ENCODE results near the gene DDX27. TPM values are rescaled to one million over a fixed set of nuclear protein-coding genes. Genes with fewer than 3 reads are reported as not detected.
A peak's percentile ranks its signal among the peaks of the same experiment; 100 is the strongest.

Gene DDX27
- polyA plus RNA-seq, 1 of the 3 experiments (the other 2 are of a cell fraction) = 51.9 TPM

- ChIA-PET CTCF (interaction anchor here (0.7 to 1.2 kb wide), 2 partner anchors 31 to 32 kb away, joined by 3 read pairs; no protein-coding TSS in a partner anchor), POLR2A (interaction anchor here (0.6 to 1.0 kb wide), 7 partner anchors 10 to 31 kb away, joined by 3 to 9 read pairs (median 3); no protein-coding TSS in a partner anchor)
- H3F3A ChIP-seq (replicated peaks; ENCODE audit: insufficient read depth) = peaks cover 50% of the 10 kb centered on the region
- DNase-seq = peak; percentile 63
- peaks cover 43 to 68% of the 10 kb centered on the region in 2 experiments for H3K36me3 ChIP-seq (replicated peaks in 1 of 2; ENCODE audit: control insufficient read depth in 1 of 2, insufficient read depth in 2 of 2, low read length in 1 of 2)
- peak overlapping the region; percentile 95 for H3K27ac ChIP-seq (ENCODE audit: low read depth in 2 of 2, low read length in 1 of 2)
- H3K9me3 ChIP-seq = peaks cover 11% of the 10 kb centered on the region; the same call in 1 of the 2 replicates
- 10% methylated on average over 31 of the region's 31 CpGs for WGBS (ENCODE audit: low lambda C conversion rate)
- no peak overlapping the region; the same call in 1 of the 2 replicates for H2AFZ ChIP-seq (ENCODE audit: low read depth)
- TF ChIP-seq GATA2 (CRISPR knock-in tag; IDR thresholded peaks at IDR 0.05) (no peak), REST (IDR thresholded peaks at IDR 0.05; ENCODE audit: low read depth, low read length) (peak; percentile 44; the same call in 1 of the 2 replicates)
- H3K4me1 ChIP-seq (ENCODE audit: control insufficient read depth in 1 of 2, insufficient read depth in 2 of 2, low read depth in 1 of 2, low read length in 1 of 2) = peaks cover 13% of the 10 kb centered on the region in 2 experiments; a peak in 3 of 4 replicates
- H3K4me2 ChIP-seq = peak overlapping the region; percentile 89
- no peaks in the 10 kb centered on the region for H3K9me2 ChIP-seq
- peak overlapping the region; percentile 96 for H3K9ac ChIP-seq
- peaks cover 42% of the 10 kb centered on the region for H4K20me1 ChIP-seq (ENCODE audit: insufficient read depth)
- peak overlapping the region; percentile 65 to 90 for H3K4me3 ChIP-seq (ENCODE audit: low read depth in 2 of 2, low read length in 1 of 2)
- H3K27me3 ChIP-seq (ENCODE audit: insufficient read depth) = no peaks in the 10 kb centered on the region
- H3K79me2 ChIP-seq (ENCODE audit: insufficient read depth) = peaks cover 94% of the 10 kb centered on the region
Observed at GRCh38 chr20:49276961-49277785, 58.0 kb downstream of the DDX27 start.

DNA sequence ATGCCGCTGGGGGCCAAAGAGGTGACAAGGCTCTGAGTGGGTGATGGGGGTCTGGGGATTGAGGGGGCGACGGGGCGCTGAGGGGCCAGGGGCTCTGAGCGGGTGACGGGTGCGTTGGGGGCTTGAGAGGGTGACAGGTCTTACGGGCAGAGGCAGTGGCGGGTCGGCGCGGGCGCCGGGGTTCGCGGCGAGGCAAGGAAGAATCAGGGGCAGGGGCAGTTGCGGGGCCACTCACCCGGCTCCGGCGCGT is 58.5 kb downstream of the DDX27 start:
- H3K9me2 ChIP-seq = no peaks in the 10 kb centered on the region
- CTCF ChIA-PET = no interaction called here
- POLR2A ChIA-PET = interaction anchor here (0.6 to 1.0 kb wide), 7 partner anchors 10 to 32 kb away, joined by 3 to 9 read pairs (median 3); no protein-coding TSS in a partner anchor
- peak overlapping the region; percentile 95; a peak in 3 of 4 replicates for H3K27ac ChIP-seq (ENCODE audit: low read depth in 2 of 2, low read length in 1 of 2)
- H3K4me1 ChIP-seq (ENCODE audit: control insufficient read depth in 1 of 2, insufficient read depth in 2 of 2, low read depth in 1 of 2, low read length in 1 of 2) = peaks cover 13% of the 10 kb centered on the region in 2 experiments; a peak in 3 of 4 replicates
- H3K4me3 ChIP-seq (ENCODE audit: low read depth in 2 of 2, low read length in 1 of 2) = peak overlapping the region; percentile 65 to 90
- no peak for TF ChIP-seq YY1 (IDR thresholded peaks at IDR 0.05; ENCODE audit: low read depth)
- TF ChIP-seq SIN3A (IDR thresholded peaks at IDR 0.05; ENCODE audit: borderline replicate concordance, low read depth, low read length) = no peak; the same call in 1 of the 2 replicates
- no peak for TF ChIP-seq RFX5 (IDR thresholded peaks at IDR 0.05; ENCODE audit: low read length)
- no peak for TF ChIP-seq RCOR1 (IDR thresholded peaks at IDR 0.05; ENCODE audit: low read length)
- TF ChIP-seq, protein P1, sequence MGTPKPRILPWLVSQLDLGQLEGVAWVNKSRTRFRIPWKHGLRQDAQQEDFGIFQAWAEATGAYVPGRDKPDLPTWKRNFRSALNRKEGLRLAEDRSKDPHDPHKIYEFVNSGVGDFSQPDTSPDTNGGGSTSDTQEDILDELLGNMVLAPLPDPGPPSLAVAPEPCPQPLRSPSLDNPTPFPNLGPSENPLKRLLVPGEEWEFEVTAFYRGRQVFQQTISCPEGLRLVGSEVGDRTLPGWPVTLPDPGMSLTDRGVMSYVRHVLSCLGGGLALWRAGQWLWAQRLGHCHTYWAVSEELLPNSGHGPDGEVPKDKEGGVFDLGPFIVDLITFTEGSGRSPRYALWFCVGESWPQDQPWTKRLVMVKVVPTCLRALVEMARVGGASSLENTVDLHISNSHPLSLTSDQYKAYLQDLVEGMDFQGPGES (IDR thresholded peaks at IDR 0.05; ENCODE audit: low read depth, low read length) = no peak
- TF ChIP-seq ELF1 (IDR thresholded peaks at IDR 0.05) = no peak
- no peak for TF ChIP-seq TEAD4 (IDR thresholded peaks at IDR 0.05; ENCODE audit: borderline replicate concordance, insufficient read depth)
- TF ChIP-seq SMC3 (IDR thresholded peaks at IDR 0.05; ENCODE audit: low read depth, low read length) = no peak
- TF ChIP-seq MXI1 (IDR thresholded peaks at IDR 0.05; ENCODE audit: low read depth, low read length) = no peak
- TF ChIP-seq GATA2 (CRISPR knock-in tag; IDR thresholded peaks at IDR 0.05) = no peak
- TF ChIP-seq NRF1 (IDR thresholded peaks at IDR 0.05; ENCODE audit: low read depth, low read length) = no peak
- TF ChIP-seq, protein P2, sequence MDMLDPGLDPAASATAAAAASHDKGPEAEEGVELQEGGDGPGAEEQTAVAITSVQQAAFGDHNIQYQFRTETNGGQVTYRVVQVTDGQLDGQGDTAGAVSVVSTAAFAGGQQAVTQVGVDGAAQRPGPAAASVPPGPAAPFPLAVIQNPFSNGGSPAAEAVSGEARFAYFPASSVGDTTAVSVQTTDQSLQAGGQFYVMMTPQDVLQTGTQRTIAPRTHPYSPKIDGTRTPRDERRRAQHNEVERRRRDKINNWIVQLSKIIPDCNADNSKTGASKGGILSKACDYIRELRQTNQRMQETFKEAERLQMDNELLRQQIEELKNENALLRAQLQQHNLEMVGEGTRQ (IDR thresholded peaks at IDR 0.05; ENCODE audit: borderline replicate concordance, low read depth, low read length) = no peak
- no peak for TF ChIP-seq NFIC (IDR thresholded peaks at IDR 0.05; ENCODE audit: borderline replicate concordance)
- no peak for TF ChIP-seq RAD21 (IDR thresholded peaks at IDR 0.05; ENCODE audit: low read length)
- TF ChIP-seq RXRA (IDR thresholded peaks at IDR 0.05; ENCODE audit: borderline replicate concordance, low read depth) = no peak
- 2% methylated on average over 7 of the region's 22 CpGs for WGBS (ENCODE audit: low lambda C conversion rate)
- H3K27me3 ChIP-seq (ENCODE audit: insufficient read depth) = no peaks in the 10 kb centered on the region
- peaks cover 47% of the 10 kb centered on the region for H4K20me1 ChIP-seq (ENCODE audit: insufficient read depth)
- peaks cover 11% of the 10 kb centered on the region; the same call in 1 of the 2 replicates for H3K9me3 ChIP-seq
- no peak for DNase-seq
- H3K4me2 ChIP-seq = peak overlapping the region; percentile 89
- H2AFZ ChIP-seq (ENCODE audit: low read depth) = no peak overlapping the region; the same call in 1 of the 2 replicates
- H3K79me2 ChIP-seq (ENCODE audit: insufficient read depth) = peaks cover 94% of the 10 kb centered on the region
- H3K9ac ChIP-seq = peak overlapping the region; percentile 96
- peaks cover 44 to 69% of the 10 kb centered on the region in 2 experiments for H3K36me3 ChIP-seq (replicated peaks in 1 of 2; ENCODE audit: control insufficient read depth in 1 of 2, insufficient read depth in 2 of 2, low read length in 1 of 2)
- H3F3A ChIP-seq (replicated peaks; ENCODE audit: insufficient read depth) = peaks cover 55% of the 10 kb centered on the region
